HepG2 (cell line): ENCODE measurements around the gene FOLR2. TPM values are rescaled to one million over a fixed set of nuclear protein-coding genes. Genes with fewer than 3 reads are reported as not detected.

Source experiments
- ATAC-seq: fragments of 200-7000 bp; cut with Tn5 transposase; 3 replicates; pipeline ENCODE4 v1.9.1; 2020; ENCODE audit warnings: mild to moderate bottlenecking, moderate library complexity
- BruUV-seq: library from RNA; stranded (reverse); fragments of 400-500 nt; replicated peaks from 2 replicates; lab custom pipeline; 2021; lab: Mats Ljungman, UMichigan
- CTCF ChIA-PET: fragments of 300-600 bp; formaldehyde crosslinking; extraction: SDS; loops from one replicate; lab custom pipeline; 2021; ENCODE audit warnings: low total read pairs, inconsistent platforms, low intra/inter-chr PET ratio; lab: Yijun Ruan, JAX
- POLR2A ChIA-PET: fragments of 350-600 bp; sonication (Branson Sonifier 250); formaldehyde crosslinking; loops from one replicate; lab custom pipeline; 2020; ENCODE audit warnings: antibody characterized with exemption, inconsistent platforms; lab: Yijun Ruan, JAX
- DNase-seq: peaks from one replicate; pipeline ENCODE4 v3.0.0-alpha.2; 2015; ENCODE audit warnings: low spot score
- FAIRE-seq: peaks from 3 replicates; lab custom pipeline; 2011; peaks lifted over from hg19 to GRCh38; lab: Jason Lieb, UNC
- H2AFZ ChIP-seq: one replicate; pipeline ENCODE4 v1.6.1; 2011; ENCODE audit warnings: low read length, inconsistent platforms
- H3K27ac ChIP-seq: fragments of 300-600 bp; 3 replicates; pipeline ENCODE4 v1.8.0; 2011; ENCODE audit warnings: mixed run types, mild to moderate bottlenecking, mixed read lengths, low read length, inconsistent platforms; ENCODE audit not compliant: insufficient read depth; ENCODE audit errors: extremely low read length
- H3K27me3 ChIP-seq, 2 experiments: fragments of 200-600 bp in 1 of 2; 2 replicates in 1 of 2; 3 replicates in 1 of 2; pipeline versions ENCODE4 v1.6.0 to v1.8.0; 2011; ENCODE audit warnings: low read length in 2 of 2, mild to moderate bottlenecking in 2 of 2, moderate library complexity in 2 of 2, inconsistent platforms in 1 of 2; ENCODE audit not compliant: insufficient read depth in 2 of 2, control insufficient read depth in 1 of 2
- H3K36me3 ChIP-seq, 2 experiments: fragments of 200-600 bp in 1 of 2; replicated peaks in 1 of 2; 2 replicates in 1 of 2; 3 replicates in 1 of 2; pipeline versions ENCODE4 v1.5.1 to v1.8.0; 2011; ENCODE audit warnings: low read length in 2 of 2, inconsistent platforms in 1 of 2; ENCODE audit not compliant: insufficient read depth in 2 of 2, control insufficient read depth in 1 of 2
- H3K4me1 ChIP-seq: 2 replicates; pipeline ENCODE4 v1.5.1; 2012; ENCODE audit warnings: low read length, inconsistent platforms; ENCODE audit not compliant: insufficient read depth
- H3K4me2 ChIP-seq: 2 replicates; pipeline ENCODE4 v1.6.0; 2011; ENCODE audit warnings: low read depth, low read length, inconsistent platforms
- H3K4me3 ChIP-seq, 3 experiments: fragments of 200-600 bp in 1 of 3; sonication (generic), shearing (Covaris generic) in 1 of 3; replicated peaks in 1 of 3; 2 replicates each; pipeline ENCODE4 v1.5.1; 2011 to 2016; ENCODE audit warnings: low read length in 3 of 3, inconsistent platforms in 2 of 3, low read depth in 2 of 3, mild to moderate bottlenecking in 2 of 3, control low read depth in 1 of 3, mixed read lengths in 1 of 3; ENCODE audit not compliant: insufficient read depth in 1 of 3
- H3K79me2 ChIP-seq: one replicate; pipeline ENCODE4 v1.6.1; 2011; ENCODE audit warnings: low read length, inconsistent platforms; ENCODE audit not compliant: insufficient read depth
- H3K9ac ChIP-seq: 2 replicates; pipeline ENCODE4 v1.6.0; 2011; ENCODE audit warnings: mild to moderate bottlenecking, low read depth, low read length, inconsistent platforms; ENCODE audit not compliant: insufficient read depth
- H3K9me3 ChIP-seq: 2 replicates; pipeline ENCODE4 v1.5.1; 2012; ENCODE audit warnings: mild to moderate bottlenecking, low read length
- H4K20me1 ChIP-seq: 2 replicates; pipeline ENCODE4 v1.6.0; 2011; ENCODE audit warnings: inconsistent platforms, mild to moderate bottlenecking, low read length, moderate library complexity; ENCODE audit not compliant: insufficient read depth
- NFYC ChIP-seq: IDR thresholded peaks from 2 replicates; pipeline ENCODE4 v1.6.1; 2016; ENCODE audit warnings: missing genetic modification reagents, missing compliant biosample characterization
- SMAD9 ChIP-seq: sonication (generic); formaldehyde crosslinking; IDR thresholded peaks from 2 replicates; pipeline ENCODE4 v1.5.1; 2020; ENCODE audit warnings: mild to moderate bottlenecking, missing genetic modification reagents
- TEF ChIP-seq: sonication (generic); formaldehyde crosslinking; IDR thresholded peaks from 2 replicates; pipeline ENCODE4 v1.5.0; 2020; ENCODE audit warnings: missing genetic modification reagents
- ZKSCAN8 ChIP-seq: IDR thresholded peaks from 2 replicates; pipeline ENCODE4 v1.6.1; 2016; ENCODE audit warnings: borderline replicate concordance, missing genetic modification reagents, missing compliant biosample characterization
- ZNF513 ChIP-seq: sonication (generic); formaldehyde crosslinking; conservative IDR thresholded peaks from 2 replicates; pipeline ENCODE4 v1.5.0; 2020; ENCODE audit warnings: missing genetic modification reagents
- ZNF670 ChIP-seq: sonication (generic); formaldehyde crosslinking; IDR thresholded peaks from 2 replicates; pipeline ENCODE4 v1.8.0; 2022; ENCODE audit warnings: mild to moderate bottlenecking, missing genetic modification reagents, borderline replicate concordance
- ZNF740 ChIP-seq: sonication (generic); formaldehyde crosslinking; IDR thresholded peaks from 2 replicates; pipeline ENCODE4 v1.4.0; 2020; ENCODE audit warnings: missing genetic modification reagents
- ZSCAN30 ChIP-seq: sonication (generic); formaldehyde crosslinking; IDR thresholded peaks from 2 replicates; pipeline ENCODE4 v1.5.0; 2020; ENCODE audit warnings: mild to moderate bottlenecking, missing genetic modification reagents
- WGBS: methylation state at CpG from one replicate; pipeline ENCODE4 v1.1.6; 2017; ENCODE audit warnings: low lambda C conversion rate; 5-methylcytosine and 5-hydroxymethylcytosine counted together
- in situ Hi-C: cut with HindIII; loops from 2 replicates; pipeline ENCODE4 v1.10.0; 2017; ENCODE audit warnings: low pct_unique_long_range_greater_than_20kb; ENCODE audit not compliant: extremely low pct_ligation_motif_present
- intact Hi-C: fragments of 100-400 bp; cut with micrococcal nuclease; formaldehyde crosslinking; loops from one replicate; pipeline ENCODE4 v1.10.0; 2022; ENCODE audit not compliant: unreplicated experiment
- polyA plus RNA-seq, 8 experiments: library from polyadenylated mRNA; depleted of rRNA in 3 of 8; stranded (reverse) in 7 of 8; unstranded in 1 of 8; fragments of >200 nt; fragmentation: Illumina TruSeq in 4 of 8; extraction: Trizol in 4 of 8; gene quantifications; 2 replicates each; pipeline versions ENCODE4 v1.2.1 to v1.2.3, GENCODE V29; 2011 to 2016; ENCODE audit warnings: low read depth in 4 of 8, missing spikeins in 1 of 8, mixed read lengths in 1 of 8; ENCODE audit not compliant: insufficient read depth in 1 of 8
- total RNA-seq, 5 experiments: library from RNA; depleted of rRNA; stranded (reverse); fragments of >200 nt; fragmentation: Illumina TruSeq; extraction: Trizol; gene quantifications; 2 replicates each; pipeline ENCODE4 v1.2.3, GENCODE V29; 2016; ENCODE audit warnings: low read depth in 1 of 5

Gene FOLR2
- total and polyA plus RNA-seq, 2 of the 13 experiments (the other 11 are each of a cell fraction or from before 2014, with no cell fraction given): 0.09 TPM; not detected in 1

- in situ Hi-C loops: no loop called here
- no TSS peak for BruUV-seq
- 75% methylated on average over 49 of the region's 58 CpGs for WGBS
- Histone ChIP-seq H3K4me3 (no peak overlapping the region), H3K4me1 (peaks cover 17% of the 10 kb centered on the region), H3K79me2 (no peaks in the 10 kb centered on the region), H2AFZ (no peak overlapping the region), H4K20me1 (no peaks in the 10 kb centered on the region), H3K36me3 (no peaks in the 10 kb centered on the region), H3K9me3 (no peaks in the 10 kb centered on the region), H3K9ac (no peak overlapping the region), H3K4me2 (no peak overlapping the region), H3K27ac (no peak overlapping the region), H3K27me3 (peaks cover 11 to 70% of the 10 kb centered on the region in 2 experiments)
- no peak for TF ChIP-seq ZNF513 (CRISPR knock-in tag)
- TF ChIP-seq ZSCAN30 (CRISPR knock-in tag): no peak
- no peak for TF ChIP-seq ZKSCAN8
- TF ChIP-seq TEF: no peak
- TF ChIP-seq ZNF670: no peak
- TF ChIP-seq NFYC: no peak
- no peak for TF ChIP-seq SMAD9 (CRISPR knock-in tag)
- no peak for TF ChIP-seq ZNF740
- ATAC-seq (no peak), FAIRE-seq (no peak), DNase-seq (no peak)
- CTCF ChIA-PET: no interaction called here
- intact Hi-C loops: no loop called here
- POLR2A ChIA-PET: no interaction called here
Observed at GRCh38 chr11:72243173-72244059, 26.8 kb downstream of the FOLR2 start.
